Activated T-cell treated with anti-CD3 and anti-CD28 coated beads, Interleukin-2, amount 50 U/mL, for 24 hours (primary cell): ENCODE measurements around the gene ATAD1.
"Not testable (repeated sequence)": the region's sequence is repeated elsewhere in the genome, so short reads cannot be mapped to it uniquely, and the experiment has no call there.

ENCODE experiments used
- DNase-seq: peaks from one replicate; pipeline ENCODE4 v3.0.0-alpha.2; 2020
- H3K27ac Mint-ChIP-seq: 2 replicates; pipeline ENCODE4 v1.8.0; 2020; ENCODE audit warnings: mild to moderate bottlenecking, mixed read lengths
- H3K27me3 Mint-ChIP-seq: 2 replicates; pipeline ENCODE4 v1.8.0; 2020; ENCODE audit warnings: mixed read lengths
- H3K36me3 Mint-ChIP-seq: 2 replicates; pipeline ENCODE4 v1.8.0; 2020; ENCODE audit warnings: low read depth, mixed read lengths
- H3K4me1 Mint-ChIP-seq: 2 replicates; pipeline ENCODE4 v1.8.0; 2020; ENCODE audit warnings: low read depth, mixed read lengths
- H3K4me3 Mint-ChIP-seq: 2 replicates; pipeline ENCODE4 v1.8.0; 2020; ENCODE audit warnings: mild to moderate bottlenecking, moderate library complexity, mixed read lengths
- H3K9me3 Mint-ChIP-seq: 2 replicates; pipeline ENCODE4 v1.8.0; 2020; ENCODE audit warnings: mixed read lengths

Gene ATAD1

GRCh38 chr10:87837445-87837844 is 19.4 kb upstream of the ATAD1 start:
- H3K4me3 Mint-ChIP-seq, result no peak overlapping the region
- no peaks in the 10 kb centered on the region for H3K27me3 Mint-ChIP-seq
- no peak for DNase-seq
- no peaks in the 10 kb centered on the region for H3K9me3 Mint-ChIP-seq
- no peaks in the 10 kb centered on the region for H3K36me3 Mint-ChIP-seq
- peaks cover 2% of the 10 kb centered on the region for H3K4me1 Mint-ChIP-seq
- H3K27ac Mint-ChIP-seq, result no peak overlapping the region

DNA sequence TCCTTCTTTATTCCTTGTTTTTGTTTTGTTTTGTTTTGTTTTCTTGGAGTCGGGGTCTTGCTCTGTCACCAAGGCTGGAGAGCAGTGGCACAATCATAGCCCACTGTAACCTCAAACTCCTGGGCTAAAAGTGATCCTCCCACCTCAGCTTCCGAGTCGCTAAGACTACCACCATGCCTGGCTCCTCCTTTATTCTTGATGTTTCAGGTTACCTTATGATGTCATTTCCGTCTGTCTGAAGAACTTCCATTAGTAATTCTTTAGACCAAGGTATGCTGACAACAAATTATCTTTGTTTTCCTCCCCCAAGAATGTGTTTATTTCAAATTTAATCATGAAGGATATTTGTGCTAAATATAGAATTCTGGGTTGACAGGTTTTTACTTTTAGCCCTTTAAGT is 18.1 kb upstream of the ATAD1 start:
- no peak overlapping the region for H3K27ac Mint-ChIP-seq
- H3K36me3 Mint-ChIP-seq, result no peaks in the 10 kb centered on the region
- H3K4me1 Mint-ChIP-seq, result peaks cover 3% of the 10 kb centered on the region
- H3K27me3 Mint-ChIP-seq, result no peaks in the 10 kb centered on the region
- H3K4me3 Mint-ChIP-seq, result no peak overlapping the region
- H3K9me3 Mint-ChIP-seq, result no peaks in the 10 kb centered on the region
- no peak for DNase-seq

- Mint-ChIP-seq H3K4me1 (peaks cover 45% of the 10 kb centered on the region), H3K27ac (peak overlapping the region; percentile 44), H3K4me3 (no peak overlapping the region)
These were observed 12.1 kb upstream of the ATAD1 start for GRCh38 chr10:87829986-87830729.

GRCh38 chr10:87829051-87829450 is 11.0 kb upstream of the ATAD1 start:
- DNase-seq, H3K9me3 Mint-ChIP-seq, H3K36me3 Mint-ChIP-seq, H3K27me3 Mint-ChIP-seq, H3K4me3 Mint-ChIP-seq: not testable (repeated sequence)
- Mint-ChIP-seq H3K27ac (peak overlapping the region; percentile 38), H3K4me1 (peaks cover 45% of the 10 kb centered on the region)

More at GRCh38 chr10:87829986-87830729, 12.1 kb upstream of the ATAD1 start:
- no peak for DNase-seq
- no peaks in the 10 kb centered on the region for H3K27me3 Mint-ChIP-seq
- no peaks in the 10 kb centered on the region for H3K36me3 Mint-ChIP-seq
- peaks cover 3% of the 10 kb centered on the region for H3K9me3 Mint-ChIP-seq

DNA sequence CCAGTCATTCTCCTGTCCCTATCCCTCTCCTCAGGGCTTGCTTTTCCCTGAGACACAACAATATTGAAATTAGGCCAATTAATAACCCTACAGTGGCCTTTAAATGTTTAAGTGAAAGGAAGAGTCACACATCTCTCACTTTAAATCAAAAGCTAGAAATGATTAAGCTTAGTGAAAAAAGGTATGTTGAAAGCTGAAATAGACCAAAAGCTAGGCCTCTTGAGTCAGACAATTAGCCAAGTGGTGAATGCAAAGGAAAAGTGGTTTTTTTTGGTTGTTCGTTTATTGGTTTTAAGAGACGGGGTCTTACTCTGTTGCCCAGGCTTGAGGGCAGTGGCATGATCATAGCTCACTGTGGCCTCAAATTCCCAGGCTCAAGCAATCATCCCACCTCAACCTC is 9.7 kb upstream of the ATAD1 start:
- Mint-ChIP-seq H3K4me1 (peaks cover 45% of the 10 kb centered on the region), H3K9me3 (peaks cover 3% of the 10 kb centered on the region), H3K4me3 (no peak overlapping the region), H3K27ac (no peak overlapping the region), H3K27me3 (no peaks in the 10 kb centered on the region), H3K36me3 (no peaks in the 10 kb centered on the region)
- DNase-seq, result no peak

DNA sequence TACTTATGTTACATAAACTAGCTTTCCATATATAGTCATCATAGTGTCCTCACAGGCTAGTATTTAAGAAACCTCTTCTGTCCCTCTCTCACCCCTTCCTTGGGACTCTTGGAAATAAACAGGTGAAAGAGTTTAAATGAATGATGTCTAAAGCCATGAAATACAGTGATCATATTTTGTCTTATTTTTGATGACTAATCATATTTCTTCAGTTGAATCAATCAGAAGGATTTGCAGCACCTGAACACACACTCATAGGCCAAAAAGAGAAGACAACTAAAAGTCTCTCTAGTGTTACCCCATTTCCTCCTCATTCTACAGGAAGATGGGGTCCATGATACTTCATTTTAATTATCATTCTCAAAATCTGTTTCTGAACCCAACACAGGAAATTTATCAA is 8.6 kb upstream of the ATAD1 start:
- no peak for DNase-seq
- no peaks in the 10 kb centered on the region for H3K36me3 Mint-ChIP-seq
- no peak overlapping the region for H3K4me3 Mint-ChIP-seq
- H3K27me3 Mint-ChIP-seq, result no peaks in the 10 kb centered on the region
- H3K9me3 Mint-ChIP-seq, result peaks cover 3% of the 10 kb centered on the region
- no peak overlapping the region for H3K27ac Mint-ChIP-seq
- H3K4me1 Mint-ChIP-seq, result peaks cover 45% of the 10 kb centered on the region

GRCh38 chr10:87819289-87819585 is 1.2 kb upstream of the ATAD1 start:
- Mint-ChIP-seq H3K36me3 (peaks cover 38% of the 10 kb centered on the region), H3K4me1 (peaks cover 35% of the 10 kb centered on the region)

GRCh38 chr10:87818505-87819288 is 671 bp upstream of the ATAD1 start:
- peaks cover 43% of the 10 kb centered on the region for H3K36me3 Mint-ChIP-seq
- H3K27me3 Mint-ChIP-seq, result no peaks in the 10 kb centered on the region
- H3K9me3 Mint-ChIP-seq, result no peaks in the 10 kb centered on the region
- peak; percentile 79 for DNase-seq
- peak overlapping the region; percentile 99 for H3K27ac Mint-ChIP-seq
- peak overlapping the region; percentile 97 for H3K4me3 Mint-ChIP-seq
- H3K4me1 Mint-ChIP-seq, result peaks cover 37% of the 10 kb centered on the region

More at GRCh38 chr10:87819289-87819585, 1.2 kb upstream of the ATAD1 start:
- no peaks in the 10 kb centered on the region for H3K9me3 Mint-ChIP-seq
- DNase-seq, result no peak
- no peak overlapping the region for H3K4me3 Mint-ChIP-seq
- no peaks in the 10 kb centered on the region for H3K27me3 Mint-ChIP-seq
- H3K27ac Mint-ChIP-seq, result no peak overlapping the region

DNA sequence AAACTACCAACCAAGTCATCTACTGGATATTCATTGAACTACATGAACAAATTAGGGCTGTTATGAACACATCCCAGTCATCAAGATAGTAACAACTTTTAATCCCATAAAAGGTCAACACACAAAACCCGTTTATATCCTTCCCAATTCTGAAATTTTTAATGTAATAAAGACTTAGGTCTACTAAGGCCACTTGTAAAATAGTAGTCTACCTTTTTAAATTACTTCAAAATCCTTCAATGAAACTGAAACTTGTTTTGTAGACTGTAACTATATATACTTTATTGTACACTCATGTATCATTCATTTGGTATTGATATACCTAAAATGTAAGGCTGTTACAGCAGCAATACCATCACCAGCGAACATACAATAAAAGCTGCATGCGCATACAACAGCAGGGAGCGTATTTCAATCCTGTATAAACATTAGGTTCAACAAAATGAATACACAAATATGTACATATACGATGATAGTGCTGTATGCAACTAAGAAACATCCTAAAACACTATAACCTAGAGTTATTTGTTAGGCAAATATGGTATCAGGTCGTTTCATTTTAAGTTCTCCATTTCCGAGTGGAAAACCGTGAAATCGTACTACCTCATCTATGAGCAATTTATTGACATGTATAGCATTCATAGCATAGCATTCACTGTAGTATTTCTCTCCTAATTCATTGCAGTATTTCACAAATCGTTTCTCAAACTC is 973 bp downstream of the ATAD1 start:
- peak overlapping the region; percentile 97 for H3K4me3 Mint-ChIP-seq
- DNase-seq, result no peak
- no peaks in the 10 kb centered on the region for H3K27me3 Mint-ChIP-seq
- H3K36me3 Mint-ChIP-seq, result peaks cover 56% of the 10 kb centered on the region
- H3K4me1 Mint-ChIP-seq, result peaks cover 38% of the 10 kb centered on the region
- H3K9me3 Mint-ChIP-seq, result no peaks in the 10 kb centered on the region
- peak overlapping the region; percentile 99 for H3K27ac Mint-ChIP-seq

- peaks cover 40% of the 10 kb centered on the region for H3K4me1 Mint-ChIP-seq
- H3K27me3 Mint-ChIP-seq, result no peaks in the 10 kb centered on the region
- peak overlapping the region; percentile 97 for H3K4me3 Mint-ChIP-seq
- peak overlapping the region; percentile 99 for H3K27ac Mint-ChIP-seq
- H3K36me3 Mint-ChIP-seq, result peaks cover 63% of the 10 kb centered on the region
- no peak for DNase-seq
- H3K9me3 Mint-ChIP-seq, result no peaks in the 10 kb centered on the region
These were observed 1.7 kb downstream of the ATAD1 start for GRCh38 chr10:87816163-87816897.

GRCh38 chr10:87804939-87805569 is 13.0 kb downstream of the ATAD1 start:
- H3K27me3 Mint-ChIP-seq, result no peaks in the 10 kb centered on the region
- H3K4me1 Mint-ChIP-seq, result peaks cover 44% of the 10 kb centered on the region

GRCh38 chr10:87803831-87804230 is 14.2 kb downstream of the ATAD1 start:
- Mint-ChIP-seq H3K36me3 (peaks cover 92% of the 10 kb centered on the region), H3K9me3 (peaks cover 27% of the 10 kb centered on the region), H3K4me1 (peaks cover 47% of the 10 kb centered on the region), H3K27ac (no peak overlapping the region), H3K4me3 (no peak overlapping the region), H3K27me3 (no peaks in the 10 kb centered on the region)
- DNase-seq, result no peak

More at GRCh38 chr10:87804939-87805569, 13.0 kb downstream of the ATAD1 start:
- Mint-ChIP-seq H3K4me3 (no peak overlapping the region), H3K36me3 (peaks cover 95% of the 10 kb centered on the region), H3K27ac (peak overlapping the region; percentile 1), H3K9me3 (peaks cover 27% of the 10 kb centered on the region)
- no peak for DNase-seq

GRCh38 chr10:87803328-87803727 is 14.7 kb downstream of the ATAD1 start:
- Mint-ChIP-seq H3K27ac (no peak overlapping the region), H3K9me3 (peaks cover 27% of the 10 kb centered on the region), H3K4me1 (peaks cover 49% of the 10 kb centered on the region), H3K27me3 (no peaks in the 10 kb centered on the region), H3K4me3 (no peak overlapping the region), H3K36me3 (peaks cover 92% of the 10 kb centered on the region)
- DNase-seq, result no peak
